Liver (tissue), 3 donors: Measurements from ENCODE around the gene GRIN2C.

Source experiments
- SP1 ChIP-seq: IDR thresholded peaks from 2 replicates; pipeline ENCODE4 v1.6.1; 2018; ENCODE audit warnings: antibody characterized with exemption, mild to moderate bottlenecking
- TF ChIP-seq, protein P1 (sequence below): fragments of 150-350 bp; IDR thresholded peaks from 2 replicates; pipeline ENCODE4 v1.5.1; 2017; ENCODE audit warnings: improper control_type of control experiment, low read depth, low read length; ENCODE audit not compliant: missing input control
- donor health status: healthy.
- donor health status: healthy.

DNA sequence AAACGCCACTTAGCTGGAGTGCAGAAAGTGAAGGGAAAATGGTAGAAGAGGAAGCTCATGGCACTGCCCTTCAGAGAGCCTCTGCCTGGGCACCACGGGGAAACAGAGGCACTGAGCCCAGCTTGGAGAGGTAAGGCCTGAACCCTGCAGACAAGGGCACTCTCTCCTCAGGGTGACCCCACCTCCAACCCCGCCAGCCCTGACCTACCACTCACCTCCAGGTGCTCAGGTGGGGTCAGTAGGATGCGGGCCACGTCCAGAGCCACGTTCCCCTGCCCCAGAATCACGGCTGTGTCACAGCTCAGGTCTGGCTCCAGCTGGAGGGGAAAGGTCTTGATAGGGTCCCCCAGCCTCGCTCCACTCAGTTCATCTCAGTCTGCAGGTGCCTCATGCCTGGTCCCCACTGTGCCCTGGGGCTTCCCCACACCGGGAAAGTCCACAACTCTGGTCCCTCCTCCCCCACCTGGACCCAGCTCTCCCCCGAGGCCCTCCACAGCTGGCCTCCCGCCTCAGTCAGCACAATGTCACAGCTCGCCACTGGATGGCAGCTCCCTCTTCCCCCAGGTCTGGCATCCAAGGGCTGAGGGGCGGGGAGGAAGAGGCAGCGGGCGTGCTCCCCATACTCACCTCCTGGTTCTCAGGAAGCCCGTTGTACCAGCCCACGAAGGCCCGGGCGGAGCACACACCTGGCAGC, 6.0 kb upstream of the GRIN2C start:
- no peak for TF ChIP-seq SP1
- TF ChIP-seq, protein P1, sequence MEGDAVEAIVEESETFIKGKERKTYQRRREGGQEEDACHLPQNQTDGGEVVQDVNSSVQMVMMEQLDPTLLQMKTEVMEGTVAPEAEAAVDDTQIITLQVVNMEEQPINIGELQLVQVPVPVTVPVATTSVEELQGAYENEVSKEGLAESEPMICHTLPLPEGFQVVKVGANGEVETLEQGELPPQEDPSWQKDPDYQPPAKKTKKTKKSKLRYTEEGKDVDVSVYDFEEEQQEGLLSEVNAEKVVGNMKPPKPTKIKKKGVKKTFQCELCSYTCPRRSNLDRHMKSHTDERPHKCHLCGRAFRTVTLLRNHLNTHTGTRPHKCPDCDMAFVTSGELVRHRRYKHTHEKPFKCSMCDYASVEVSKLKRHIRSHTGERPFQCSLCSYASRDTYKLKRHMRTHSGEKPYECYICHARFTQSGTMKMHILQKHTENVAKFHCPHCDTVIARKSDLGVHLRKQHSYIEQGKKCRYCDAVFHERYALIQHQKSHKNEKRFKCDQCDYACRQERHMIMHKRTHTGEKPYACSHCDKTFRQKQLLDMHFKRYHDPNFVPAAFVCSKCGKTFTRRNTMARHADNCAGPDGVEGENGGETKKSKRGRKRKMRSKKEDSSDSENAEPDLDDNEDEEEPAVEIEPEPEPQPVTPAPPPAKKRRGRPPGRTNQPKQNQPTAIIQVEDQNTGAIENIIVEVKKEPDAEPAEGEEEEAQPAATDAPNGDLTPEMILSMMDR = no peak
